ENCODE data around the gene EVI5L. TPM values are rescaled to one million over a fixed set of nuclear protein-coding genes. Genes with fewer than 3 reads are reported as not detected.

The EVI5L gene
- total and polyA plus RNA-seq, 2 of the 13 experiments (the other 11 are each of a cell fraction or from before 2014, with no cell fraction given) = 1.7 to 2.4 TPM

- TF ChIP-seq RFXANK (CRISPR knock-in tag; IDR thresholded peaks at IDR 0.05) (peak; percentile 91), ZNF260 (CRISPR knock-in tag; IDR thresholded peaks at IDR 0.05; ENCODE audit: borderline replicate concordance, low read depth) (no peak), BRCA1 (CRISPR knock-in tag; IDR thresholded peaks at IDR 0.05) (peak; percentile 85; the same call in 1 of the 2 replicates), NCOA2 (CRISPR knock-in tag; IDR thresholded peaks at IDR 0.05) (peak; percentile 80), HIC2 (CRISPR knock-in tag; IDR thresholded peaks at IDR 0.05; ENCODE audit: low read depth) (peak; percentile 95; the same call in 1 of the 2 replicates), SOX6 (IDR thresholded peaks at IDR 0.05) (no peak), SOX6 (CRISPR knock-in tag; IDR thresholded peaks at IDR 0.05) (peak; percentile 83), SMARCE1 (IDR thresholded peaks at IDR 0.05; ENCODE audit: borderline replicate concordance) (no peak), DMAP1 (CRISPR knock-in tag; IDR thresholded peaks at IDR 0.05) (peak; percentile 77), NFAT5 (CRISPR knock-in tag; IDR thresholded peaks at IDR 0.05) (peak; percentile 79; the same call in 1 of the 2 replicates), ZBTB37 (CRISPR knock-in tag; IDR thresholded peaks at IDR 0.05) (no peak), ZNF660 (CRISPR knock-in tag; IDR thresholded peaks at IDR 0.05; ENCODE audit: borderline replicate concordance, low read depth) (0 out of 2 replicates have a peak, but pooled peaks have one; percentile 37), SP1 (IDR thresholded peaks at IDR 0.05) (no peak), SP1 (CRISPR knock-in tag; IDR thresholded peaks at IDR 0.05) (peak; percentile 80), ZNF724P (CRISPR knock-in tag; IDR thresholded peaks at IDR 0.05; ENCODE audit: borderline replicate concordance) (peak; percentile 79), ZNF292 (CRISPR knock-in tag; IDR thresholded peaks at IDR 0.05; ENCODE audit: borderline replicate concordance, low read depth) (peak; percentile 63), HOXA5 (CRISPR knock-in tag; IDR thresholded peaks at IDR 0.05) (peak; percentile 89), RFXAP (CRISPR knock-in tag; IDR thresholded peaks at IDR 0.05; ENCODE audit: borderline replicate concordance) (peak; percentile 96), ZNF710 (CRISPR knock-in tag; IDR thresholded peaks at IDR 0.05; ENCODE audit: borderline replicate concordance) (no peak), HOXA7 (CRISPR knock-in tag; IDR thresholded peaks at IDR 0.05) (no peak)
Observed at GRCh38 chr19:7852851-7853769, 23.1 kb downstream of the EVI5L start (continued).
